Measurements from ENCODE around the gene ARHGEF2.

ARHGEF2 gene

GRCh38 chr1:155978325-155978972 is at the start of gene ARHGEF2:
Gene ARHGEF2 (minus strand): TSS chr1:155978547. CDS start chr1:155978427, 120 bp downstream.
- DNase-seq, result peak; percentile 66 to 74

- no peak for DNase-seq
These were observed 48.2 kb upstream of the ARHGEF2 start for GRCh38 chr1:156026588-156026987.

GRCh38 chr1:156025876-156026275 is 47.5 kb upstream of the ARHGEF2 start:
- DNase-seq, result peak in 1 of 2 donors; percentile 27

GRCh38 chr1:156024801-156025200 is 46.5 kb upstream of the ARHGEF2 start:
- DNase-seq, result no peak

GRCh38 chr1:156021954-156022353 is 43.6 kb upstream of the ARHGEF2 start:
- no peak for DNase-seq

GRCh38 chr1:156021093-156021428 is 42.7 kb upstream of the ARHGEF2 start:
- no peak for DNase-seq

- DNase-seq, result peak; percentile 71 to 73
These were observed 42.1 kb upstream of the ARHGEF2 start, which contains the start of gene SSR2 for GRCh38 chr1:156020293-156021092. Gene SSR2 (minus strand): TSS chr1:156020951. CDS start chr1:156020167, 784 bp downstream.

GRCh38 chr1:156019946-156020292 is 41.6 kb upstream of the ARHGEF2 start:
- no peak for DNase-seq

GRCh38 chr1:156014829-156015228 is 36.5 kb upstream of the ARHGEF2 start:
- DNase-seq, result no peak

- no peak for DNase-seq
These were observed 33.9 kb upstream of the ARHGEF2 start for GRCh38 chr1:156012051-156012817.

- no peak for DNase-seq
These were observed 31.1 kb upstream of the ARHGEF2 start for GRCh38 chr1:156009404-156009803.

GRCh38 chr1:156006666-156007376 is 28.5 kb upstream of the ARHGEF2 start:
- DNase-seq, result no peak

GRCh38 chr1:156004843-156005584 is 26.7 kb upstream of the ARHGEF2 start:
- no peak for DNase-seq

- no peak for DNase-seq
These were observed 25.5 kb upstream of the ARHGEF2 start for GRCh38 chr1:156003923-156004188.

- no peak for DNase-seq
These were observed 24.0 kb upstream of the ARHGEF2 start for GRCh38 chr1:156002188-156002911.

- DNase-seq, result no peak
These were observed 23.4 kb upstream of the ARHGEF2 start for GRCh38 chr1:156001662-156002171.

- no peak for DNase-seq
These were observed 22.8 kb upstream of the ARHGEF2 start for GRCh38 chr1:156001021-156001661.

GRCh38 chr1:155999964-156000363 is 21.6 kb upstream of the ARHGEF2 start:
- no peak for DNase-seq

- no peak for DNase-seq
These were observed 17.8 kb upstream of the ARHGEF2 start for GRCh38 chr1:155996166-155996565.

GRCh38 chr1:155993595-155993994 is 15.2 kb upstream of the ARHGEF2 start:
- DNase-seq, result no peak

All from stimulated activated CD4-positive, alpha-beta T cell treated with anti-CD3 and anti-CD28 coated beads, Interleukin-2, amount 100 ng/mL, for 48 hours (primary cell).